ENCODE data around the gene CPNE1. TPM values are rescaled to one million over a fixed set of nuclear protein-coding genes. Genes with fewer than 3 reads are reported as not detected.

Gene CPNE1
- total RNA-seq, 1 experiment from 2014 or later: 194 TPM

- no peak overlapping the region for H3K4me3 Mint-ChIP-seq (ENCODE audit: unreplicated experiment)
- TF ChIP-seq CTCF (IDR thresholded peaks at IDR 0.05; ENCODE audit: unreplicated experiment): no peak
- no peaks in the 10 kb centered on the region for H3K4me1 Mint-ChIP-seq (ENCODE audit: insufficient read depth, unreplicated experiment)
- no TSS peak for BruUV-seq (replicated peaks)
- H3K9me3 Mint-ChIP-seq (ENCODE audit: unreplicated experiment): no peaks in the 10 kb centered on the region
- H3K27me3 Mint-ChIP-seq (ENCODE audit: insufficient read depth, unreplicated experiment): no peaks in the 10 kb centered on the region
- H3K27ac Mint-ChIP-seq (ENCODE audit: low read depth, unreplicated experiment): no peak overlapping the region
- intact Hi-C loops (cut with micrococcal nuclease): loop anchor here (10.0 kb wide), 1 partner anchor 97 kb away; no protein-coding TSS in a partner anchor
- no peak for DNase-seq (ENCODE audit: unreplicated experiment)
- ChIA-PET POLR2A (interaction anchor here (0.7 to 0.8 kb wide), 3 partner anchors 10 to 148 kb away, joined by 3 read pairs; no protein-coding TSS in a partner anchor), CTCF (no interaction called here)
- no peaks in the 10 kb centered on the region for H3K36me3 Mint-ChIP-seq (ENCODE audit: insufficient read depth, unreplicated experiment)
These were observed 53.2 kb downstream of the CPNE1 start for GRCh38 chr20:35611482-35611881.

GRCh38 chr20:35610833-35611427 is 53.8 kb downstream of the CPNE1 start:
- no peaks in the 10 kb centered on the region for H3K36me3 Mint-ChIP-seq (ENCODE audit: insufficient read depth, unreplicated experiment)
- no peak overlapping the region for H3K27ac Mint-ChIP-seq (ENCODE audit: low read depth, unreplicated experiment)
- no TSS peak for BruUV-seq (replicated peaks)
- no peak for DNase-seq (ENCODE audit: unreplicated experiment)
- ChIA-PET POLR2A (interaction anchor here (0.7 to 0.8 kb wide), 2 partner anchors 27 to 148 kb away, joined by 3 read pairs; no protein-coding TSS in a partner anchor), CTCF (interaction anchor here (0.7 kb wide), 1 partner anchor 20 kb away, joined by 3 read pairs; no protein-coding TSS in a partner anchor)
- H3K4me3 Mint-ChIP-seq (ENCODE audit: unreplicated experiment): no peak overlapping the region
- no peaks in the 10 kb centered on the region for H3K27me3 Mint-ChIP-seq (ENCODE audit: insufficient read depth, unreplicated experiment)
- no peaks in the 10 kb centered on the region for H3K4me1 Mint-ChIP-seq (ENCODE audit: insufficient read depth, unreplicated experiment)
- H3K9me3 Mint-ChIP-seq (ENCODE audit: unreplicated experiment): no peaks in the 10 kb centered on the region
- no peak for TF ChIP-seq CTCF (IDR thresholded peaks at IDR 0.05; ENCODE audit: unreplicated experiment)
- intact Hi-C loops (cut with micrococcal nuclease): loop anchor here (10.0 kb wide), 1 partner anchor 96 kb away; no protein-coding TSS in a partner anchor

- intact Hi-C loops (cut with micrococcal nuclease): no loop called here
- no peaks in the 10 kb centered on the region for H3K4me1 Mint-ChIP-seq (ENCODE audit: insufficient read depth, unreplicated experiment)
- DNase-seq (ENCODE audit: unreplicated experiment): peak; percentile 41
- no peak for TF ChIP-seq CTCF (IDR thresholded peaks at IDR 0.05; ENCODE audit: unreplicated experiment)
- POLR2A ChIA-PET: interaction anchor here (0.8 to 1.9 kb wide), 3 partner anchors 9 to 29 kb away, joined by 3 to 7 read pairs (median 6); partner anchors contain the start of gene SPAG4
- H3K4me3 Mint-ChIP-seq (ENCODE audit: unreplicated experiment): no peak overlapping the region
- no peaks in the 10 kb centered on the region for H3K9me3 Mint-ChIP-seq (ENCODE audit: unreplicated experiment)
- BruUV-seq (replicated peaks): no TSS peak
- no peaks in the 10 kb centered on the region for H3K36me3 Mint-ChIP-seq (ENCODE audit: insufficient read depth, unreplicated experiment)
- no peaks in the 10 kb centered on the region for H3K27me3 Mint-ChIP-seq (ENCODE audit: insufficient read depth, unreplicated experiment)
- CTCF ChIA-PET: interaction anchor here (0.6 to 1.0 kb wide), 2 partner anchors 12 to 303 kb away, joined by 3 to 5 read pairs; no protein-coding TSS in a partner anchor
- no peak overlapping the region for H3K27ac Mint-ChIP-seq (ENCODE audit: low read depth, unreplicated experiment)
These were observed 57.5 kb downstream of the CPNE1 start for GRCh38 chr20:35607003-35607735.

- Mint-ChIP-seq H3K27me3 (ENCODE audit: insufficient read depth, unreplicated experiment) (peaks cover 1% of the 10 kb centered on the region), H3K9me3 (ENCODE audit: unreplicated experiment) (no peaks in the 10 kb centered on the region), H3K36me3 (ENCODE audit: insufficient read depth, unreplicated experiment) (no peaks in the 10 kb centered on the region), H3K4me3 (ENCODE audit: unreplicated experiment) (no peak overlapping the region), H3K27ac (ENCODE audit: low read depth, unreplicated experiment) (no peak overlapping the region), H3K4me1 (ENCODE audit: insufficient read depth, unreplicated experiment) (no peaks in the 10 kb centered on the region)
- BruUV-seq (replicated peaks): no TSS peak
- intact Hi-C loops (cut with micrococcal nuclease): no loop called here
- TF ChIP-seq CTCF (IDR thresholded peaks at IDR 0.05; ENCODE audit: unreplicated experiment): no peak
- CTCF ChIA-PET: interaction anchor here (0.6 to 1.2 kb wide), 6 partner anchors 10 to 387 kb away, joined by 3 to 5 read pairs (median 4); no protein-coding TSS in a partner anchor
- POLR2A ChIA-PET: interaction anchor here (0.8 to 1.9 kb wide), 6 partner anchors 10 to 57 kb away, joined by 3 to 8 read pairs (median 4); partner anchors contain the start of gene SPAG4
- DNase-seq (ENCODE audit: unreplicated experiment): no peak
These were observed 58.6 kb downstream of the CPNE1 start for GRCh38 chr20:35606127-35606526.

All from MCF 10A (cell line).